CD14-positive monocyte (primary cell): Measurements from ENCODE around the gene SMG6. TPM values are rescaled to one million over a fixed set of nuclear protein-coding genes. Genes with fewer than 3 reads are reported as not detected.

Experiments used
- DNase-seq, 3 donors: peaks; one replicate each; pipeline ENCODE4 v3.0.0-alpha.2; 2011 to 2022
- H2AFZ ChIP-seq: 2 replicates; pipeline ENCODE4 v1.6.0; 2012; ENCODE audit warnings: mild to moderate bottlenecking, low read depth, low read length, inconsistent platforms; ENCODE audit not compliant: insufficient read depth, poor library complexity, severe bottlenecking
- H3K27ac ChIP-seq, 2 donors: 1 replicate in 1 of 2; 2 replicates in 1 of 2; pipeline ENCODE4 v1.5.1; 2012 to 2013; ENCODE audit warnings: low read length in 2 of 2, control low read depth in 1 of 2, inconsistent platforms in 1 of 2, low read depth in 1 of 2, mild to moderate bottlenecking in 1 of 2
- H3K27me3 ChIP-seq, 2 donors: one replicate each; pipeline versions ENCODE4 v1.6.0 to v1.6.1; 2011 to 2013; ENCODE audit warnings: low read length in 2 of 2; ENCODE audit not compliant: control insufficient read depth in 2 of 2, insufficient read depth in 2 of 2
- H3K36me3 ChIP-seq, 2 donors: replicated peaks in 1 of 2; 1 replicate in 1 of 2; 2 replicates in 1 of 2; pipeline versions ENCODE4 v1.5.1 to v1.6.1; 2012 to 2013; ENCODE audit warnings: low read length in 2 of 2, control low read depth in 1 of 2, inconsistent platforms in 1 of 2, mild to moderate bottlenecking in 1 of 2; ENCODE audit not compliant: insufficient read depth in 2 of 2, control insufficient read depth in 1 of 2
- H3K4me1 ChIP-seq, 2 donors: 1 replicate in 1 of 2; 2 replicates in 1 of 2; pipeline versions ENCODE4 v1.5.1 to v1.6.1; 2012 to 2013; ENCODE audit warnings: low read length in 2 of 2, control low read depth in 1 of 2, inconsistent platforms in 1 of 2, mild to moderate bottlenecking in 1 of 2, moderate library complexity in 1 of 2; ENCODE audit not compliant: insufficient read depth in 2 of 2, control insufficient read depth in 1 of 2
- H3K4me2 ChIP-seq: replicated peaks from 2 replicates; pipeline ENCODE3; 2012; ENCODE audit warnings: low read length, moderate library complexity, mild to moderate bottlenecking; ENCODE audit not compliant: poor library complexity, severe bottlenecking; ENCODE audit errors: extremely low read depth
- H3K4me3 ChIP-seq, 3 experiments: fragments of 200-600 bp in 1 of 3; sonication (generic) in 1 of 3; replicated peaks in 1 of 3; 1 replicate in 2 of 3; 2 replicates in 1 of 3; pipeline ENCODE4 v1.5.1; 2011 to 2013; ENCODE audit warnings: low read length in 3 of 3, mild to moderate bottlenecking in 3 of 3, control low read depth in 2 of 3, low read depth in 2 of 3, inconsistent platforms in 1 of 3, moderate library complexity in 1 of 3
- H3K79me2 ChIP-seq: 2 replicates; pipeline ENCODE4 v1.6.0; 2012; ENCODE audit warnings: mild to moderate bottlenecking, control low read depth, inconsistent platforms, low read length, moderate library complexity; ENCODE audit not compliant: insufficient read depth
- H3K9ac ChIP-seq: 2 replicates; pipeline ENCODE4 v1.6.0; 2017; ENCODE audit warnings: low read length, mild to moderate bottlenecking; ENCODE audit not compliant: insufficient read depth, poor library complexity, severe bottlenecking
- H3K9me3 ChIP-seq, 2 donors: replicated peaks in 1 of 2; 1 replicate in 1 of 2; 2 replicates in 1 of 2; pipeline versions ENCODE4 v1.5.1 to v1.6.1; 2012 to 2013; ENCODE audit warnings: low read length in 2 of 2, control low read depth in 1 of 2; ENCODE audit not compliant: control insufficient read depth in 1 of 2, insufficient read depth in 1 of 2
- H4K20me1 ChIP-seq: 2 replicates; pipeline ENCODE4 v1.6.0; 2012; ENCODE audit warnings: mild to moderate bottlenecking, low read length, control low read depth, moderate library complexity; ENCODE audit not compliant: insufficient read depth
- H3K27ac Mint-ChIP-seq, 7 donors: one replicate each; pipeline ENCODE4 v1.8.0; 2020; ENCODE audit warnings: mild to moderate bottlenecking in 7 of 7, mixed read lengths in 7 of 7, moderate library complexity in 6 of 7, inconsistent platforms in 2 of 7
- H3K27me3 Mint-ChIP-seq, 3 donors: one replicate each; pipeline ENCODE4 v1.8.0; 2021 to 2022; ENCODE audit warnings: low read depth in 3 of 3, mild to moderate bottlenecking in 3 of 3, mixed read lengths in 3 of 3, moderate library complexity in 3 of 3, inconsistent platforms in 1 of 3
- H3K36me3 Mint-ChIP-seq, 2 donors: one replicate each; pipeline ENCODE4 v1.8.0; 2020; ENCODE audit warnings: mixed read lengths in 2 of 2, inconsistent platforms in 1 of 2, mild to moderate bottlenecking in 1 of 2
- H3K4me1 Mint-ChIP-seq: one replicate; pipeline ENCODE4 v1.8.0; 2020; ENCODE audit warnings: mild to moderate bottlenecking, mixed read lengths
- H3K4me3 Mint-ChIP-seq, 2 donors: one replicate each; pipeline ENCODE4 v1.8.0; 2020; ENCODE audit warnings: mild to moderate bottlenecking in 2 of 2, mixed read lengths in 2 of 2, moderate library complexity in 1 of 2
- H3K9me3 Mint-ChIP-seq, 7 donors: one replicate each; pipeline ENCODE4 v1.8.0; 2020 to 2022; ENCODE audit warnings: mixed read lengths in 7 of 7, mild to moderate bottlenecking in 6 of 7, moderate library complexity in 6 of 7, inconsistent platforms in 2 of 7
- CTCF ChIP-seq: fragments of 200-600 bp; IDR thresholded peaks from one replicate; pipeline ENCODE4 v1.8.0; 2022; ENCODE audit warnings: antibody characterized with exemption, mild to moderate bottlenecking
- WGBS: methylation state at CpG from one replicate; pipeline ENCODE4 v1.1.5; 2013; ENCODE audit warnings: missing lambda C conversion rate; ENCODE audit not compliant: insufficient coverage; 5-methylcytosine and 5-hydroxymethylcytosine counted together
- intact Hi-C, 2 donors: fragments of 100-400 bp; cut with micrococcal nuclease; formaldehyde crosslinking; loops; one replicate each; pipeline versions ENCODE4 v1.15.0 to v1.15.1; 2023
- polyA plus RNA-seq, 3 donors: library from polyadenylated mRNA; depleted of rRNA in 1 of 3; unstranded in 2 of 3; stranded (reverse) in 1 of 3; fragments of 300-500 nt in 2 of 3; fragments of >200 nt in 1 of 3; fragmentation: Illumina TruSeq in 2 of 3; gene quantifications; 1 replicate in 2 of 3; 2 replicates in 1 of 3; pipeline ENCODE4 v1.2.3, GENCODE V29; 2012 to 2021

SMG6 gene
- polyA plus RNA-seq, 3 donors = 0.67 to 7.1 (median 1.1) TPM

- no peak for DNase-seq
- H3K4me1 ChIP-seq = peaks cover 32 to 40% of the 10 kb centered on the region in 2 donors
- no peaks in the 10 kb centered on the region for H3K27me3 ChIP-seq
- intact Hi-C loops = no loop called here
- no peak overlapping the region for H3K4me2 ChIP-seq
- 68% methylated on average over 4 of the region's 13 CpGs for WGBS
- H3K4me3 Mint-ChIP-seq = peak overlapping the region in 1 of 2 donors; percentile 26
- no peak overlapping the region for H3K9ac ChIP-seq
- no peak overlapping the region for H3K27ac ChIP-seq
- no peaks in the 10 kb centered on the region for H3K79me2 ChIP-seq
- no peak overlapping the region for H2AFZ ChIP-seq
- peaks cover 3 to 8% (median 4%) of the 10 kb centered on the region in 3 donors for H3K27me3 Mint-ChIP-seq
- H3K9me3 ChIP-seq = no peaks in the 10 kb centered on the region
- H3K36me3 ChIP-seq = peaks cover 6 to 24% of the 10 kb centered on the region in 2 donors
- no peaks in the 10 kb centered on the region for H4K20me1 ChIP-seq
- H3K36me3 Mint-ChIP-seq = peaks cover 61 to 68% of the 10 kb centered on the region in 2 donors
- H3K27ac Mint-ChIP-seq = peak overlapping the region in 5 of 7 donors; percentile 19 to 85 (median 48)
- peaks cover 0 to 4% (median 0%) of the 10 kb centered on the region in 7 donors for H3K9me3 Mint-ChIP-seq
- H3K4me1 Mint-ChIP-seq = peaks cover 38% of the 10 kb centered on the region
- no peak for TF ChIP-seq CTCF
- H3K4me3 ChIP-seq = no peak overlapping the region
Observed at GRCh38 chr17:2075336-2076086, 228.1 kb downstream of the SMG6 start.

- no peak overlapping the region for H3K27ac Mint-ChIP-seq
- peaks cover 6 to 24% of the 10 kb centered on the region in 2 donors for H3K36me3 ChIP-seq
- peaks cover 2 to 8% (median 4%) of the 10 kb centered on the region in 3 donors for H3K27me3 Mint-ChIP-seq
- TF ChIP-seq CTCF = no peak
- H3K9me3 Mint-ChIP-seq = peaks cover 0 to 4% (median 0%) of the 10 kb centered on the region in 7 donors
- intact Hi-C loops = loop anchor here in 1 of 2 donors (5.0 kb wide), 1 partner anchor 62 kb away; no protein-coding TSS in a partner anchor
- H3K4me1 ChIP-seq = peaks cover 33 to 45% of the 10 kb centered on the region in 2 donors
- H2AFZ ChIP-seq = no peak overlapping the region
- peaks cover 60 to 67% of the 10 kb centered on the region in 2 donors for H3K36me3 Mint-ChIP-seq
- peaks cover 43% of the 10 kb centered on the region for H3K4me1 Mint-ChIP-seq
- no peak overlapping the region for H3K4me3 Mint-ChIP-seq
- no peaks in the 10 kb centered on the region for H4K20me1 ChIP-seq
- no peak overlapping the region for H3K4me3 ChIP-seq
- no peak overlapping the region for H3K27ac ChIP-seq
- 100% methylated on average over 2 of the region's 10 CpGs for WGBS
- no peak overlapping the region for H3K9ac ChIP-seq
- H3K27me3 ChIP-seq = no peaks in the 10 kb centered on the region
- no peak for DNase-seq
- H3K9me3 ChIP-seq = no peaks in the 10 kb centered on the region
- no peaks in the 10 kb centered on the region for H3K79me2 ChIP-seq
- H3K4me2 ChIP-seq = no peak overlapping the region
Observed at GRCh38 chr17:2074919-2075318, 228.7 kb downstream of the SMG6 start.
